Measurements from ENCODE around the gene ZNF526.
"Not testable (repeated sequence)": the region's sequence is repeated elsewhere in the genome, so short reads cannot be mapped to it uniquely, and the experiment has no call there.

DNA sequence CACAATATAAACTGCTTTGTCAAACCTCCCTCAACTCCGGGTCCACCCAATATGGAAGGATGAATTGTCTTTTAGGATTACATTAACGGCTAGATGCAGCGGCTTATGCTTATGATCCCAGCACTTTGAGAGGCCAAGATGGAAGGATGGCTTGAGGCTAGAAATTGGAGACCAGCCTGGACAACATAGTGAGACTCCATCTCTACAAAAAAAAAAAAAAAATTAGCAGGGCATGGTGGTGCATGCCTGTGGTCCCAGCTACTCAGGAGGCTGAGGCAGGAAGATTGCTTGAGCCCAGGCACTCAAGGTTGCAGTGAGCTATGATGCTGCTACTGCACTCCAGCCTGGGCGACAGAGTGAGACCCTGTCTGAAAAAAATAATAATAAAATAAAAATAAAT, 46.0 kb downstream of the ZNF526 start:
- not testable (repeated sequence) for TF ChIP-seq CTCF (tag by site-specific recombination; IDR thresholded peaks at IDR 0.05); ZBTB21 (tag by site-specific recombination; IDR thresholded peaks at IDR 0.05); ZNF274 (IDR thresholded peaks at IDR 0.05; ENCODE audit: low read length); ZNF274 (tag by site-specific recombination; IDR thresholded peaks at IDR 0.05; ENCODE audit: borderline replicate concordance); KLF16 (tag by site-specific recombination; IDR thresholded peaks at IDR 0.05); ZNF768 (tag by site-specific recombination; IDR thresholded peaks at IDR 0.05); ZNF76 (tag by site-specific recombination; IDR thresholded peaks at IDR 0.05; ENCODE audit: borderline replicate concordance, low read depth)
- TF ChIP-seq, protein P1, sequence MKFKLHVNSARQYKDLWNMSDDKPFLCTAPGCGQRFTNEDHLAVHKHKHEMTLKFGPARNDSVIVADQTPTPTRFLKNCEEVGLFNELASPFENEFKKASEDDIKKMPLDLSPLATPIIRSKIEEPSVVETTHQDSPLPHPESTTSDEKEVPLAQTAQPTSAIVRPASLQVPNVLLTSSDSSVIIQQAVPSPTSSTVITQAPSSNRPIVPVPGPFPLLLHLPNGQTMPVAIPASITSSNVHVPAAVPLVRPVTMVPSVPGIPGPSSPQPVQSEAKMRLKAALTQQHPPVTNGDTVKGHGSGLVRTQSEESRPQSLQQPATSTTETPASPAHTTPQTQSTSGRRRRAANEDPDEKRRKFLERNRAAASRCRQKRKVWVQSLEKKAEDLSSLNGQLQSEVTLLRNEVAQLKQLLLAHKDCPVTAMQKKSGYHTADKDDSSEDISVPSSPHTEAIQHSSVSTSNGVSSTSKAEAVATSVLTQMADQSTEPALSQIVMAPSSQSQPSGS (tag by site-specific recombination; IDR thresholded peaks at IDR 0.05; ENCODE audit: low read depth): not testable (repeated sequence)

Data from HEK293 (cell line).